ENCODE data around the gene VAV1.

Gene VAV1

DNA sequence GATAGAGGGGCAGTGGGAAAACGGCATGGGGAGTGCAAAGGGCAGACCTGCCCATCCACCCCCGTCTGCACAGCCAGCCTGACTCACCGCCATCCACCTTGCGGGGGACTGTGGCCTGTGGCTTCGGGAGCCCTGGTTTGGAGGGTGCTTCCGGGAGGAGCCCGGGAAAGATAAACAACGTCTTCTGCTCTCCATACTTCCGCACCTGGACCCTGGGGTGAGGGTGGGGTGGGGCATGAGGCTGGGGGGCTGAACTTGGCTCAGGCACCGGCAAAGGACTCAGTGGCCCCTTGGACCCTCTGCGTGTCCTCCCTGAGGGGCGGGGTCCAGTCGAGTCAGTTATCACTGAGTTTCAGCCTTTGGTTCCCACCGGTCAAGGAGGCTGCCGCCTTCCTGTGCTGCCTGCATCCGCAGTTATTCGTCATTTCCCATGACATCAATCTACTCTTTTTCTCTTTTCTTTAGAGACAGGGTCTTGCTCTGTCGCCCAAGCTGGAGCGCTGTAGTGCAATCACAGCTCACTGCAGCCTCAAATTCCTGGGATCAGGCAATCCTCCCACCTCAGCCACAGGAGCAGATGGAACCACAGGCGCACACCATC lies 38.3 kb upstream of the VAV1 start:
- no peak for DNase-seq

DNA sequence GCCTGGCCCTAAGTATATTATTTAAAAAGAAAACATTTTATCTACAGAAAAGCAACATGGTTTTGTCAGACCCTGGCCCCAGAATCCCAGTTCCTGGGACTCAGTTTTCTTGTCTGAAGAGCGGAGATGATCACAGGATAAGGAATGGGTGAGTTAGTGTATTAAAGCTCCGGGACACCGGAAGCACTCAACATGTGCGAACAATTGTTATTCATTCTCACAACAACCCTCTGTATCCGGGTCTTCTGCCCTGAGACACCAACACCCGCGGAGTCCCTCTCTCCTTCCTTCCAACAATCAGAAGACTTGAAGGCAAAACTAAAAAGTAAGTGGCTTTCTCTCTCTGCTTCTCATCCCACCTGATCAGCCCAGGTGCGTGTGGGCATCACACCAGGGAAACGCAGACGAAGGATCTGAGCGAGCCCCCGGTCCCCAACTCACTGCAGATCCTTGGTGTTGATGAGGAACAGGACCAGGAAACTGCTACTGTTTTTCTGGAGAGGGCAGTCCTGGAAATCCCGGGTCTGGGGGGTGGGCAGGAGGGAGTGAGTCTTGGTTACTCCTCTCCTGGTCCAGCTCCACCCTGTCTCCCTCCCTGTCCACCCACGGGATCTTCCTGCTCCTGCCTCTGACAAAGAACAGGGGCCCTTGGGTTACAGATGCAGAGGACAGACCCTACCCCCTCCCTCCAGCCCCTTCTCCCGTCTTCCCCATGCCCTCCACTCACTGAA lies 37.2 kb upstream of the VAV1 start:
- H3K27me3 Mint-ChIP-seq: no peaks in the 10 kb centered on the region
- H3K4me3 Mint-ChIP-seq: peak overlapping the region; percentile 77 to 98
- peaks cover 31% of the 10 kb centered on the region for H3K4me1 Mint-ChIP-seq
- peak overlapping the region; percentile 99 to 100 for H3K27ac Mint-ChIP-seq
- no peak for DNase-seq
- no peaks in the 10 kb centered on the region for H3K9me3 Mint-ChIP-seq
- ATAC-seq: no peak

More for the DNA sequence above, 38.3 kb upstream of the VAV1 start:
- H3K4me3 Mint-ChIP-seq: peak overlapping the region in 1 of 2 donors; percentile 15
- no peaks in the 10 kb centered on the region for H3K27me3 Mint-ChIP-seq
- no peaks in the 10 kb centered on the region for H3K9me3 Mint-ChIP-seq
- H3K27ac Mint-ChIP-seq: no peak overlapping the region
- peaks cover 31% of the 10 kb centered on the region for H3K4me1 Mint-ChIP-seq
- no peak for ATAC-seq

DNA sequence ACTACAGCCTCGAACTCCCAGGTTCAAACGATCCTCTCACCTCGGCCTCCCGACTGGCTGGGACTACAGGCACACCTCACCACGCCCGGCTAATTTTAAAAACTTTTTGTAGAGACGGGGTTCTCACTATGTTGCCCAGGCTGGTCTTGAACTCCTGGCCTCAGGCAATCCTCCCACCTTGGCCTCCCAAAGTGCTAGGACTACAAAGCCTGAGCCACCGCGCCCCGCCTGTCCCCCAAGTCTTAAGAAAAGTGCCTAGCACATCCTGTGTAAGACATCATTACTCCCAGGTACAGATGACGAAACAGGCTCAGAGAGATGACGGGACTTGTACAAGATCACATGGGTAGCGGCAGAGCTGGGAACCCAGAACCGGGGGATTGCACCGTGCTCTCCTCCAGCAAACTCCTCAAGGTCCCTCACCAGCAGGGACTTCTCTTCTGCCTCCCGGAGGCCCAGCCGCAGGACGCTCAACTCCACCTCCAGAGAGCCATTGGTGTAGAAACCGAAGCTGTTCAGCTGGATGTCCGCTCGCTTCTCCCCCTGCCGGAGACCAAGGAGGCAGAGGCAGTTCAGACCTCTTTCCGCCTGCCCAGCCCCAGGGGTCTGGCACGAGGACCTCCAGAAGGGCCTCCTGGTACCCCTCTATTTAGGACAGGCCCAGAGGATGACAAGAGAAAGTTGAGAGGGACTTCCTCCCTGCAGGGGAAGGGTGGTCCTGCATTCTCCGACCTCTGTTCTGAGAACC lies 36.2 kb upstream of the VAV1 start:
- Mint-ChIP-seq H3K27ac (peak overlapping the region; percentile 99 to 100), H3K4me1 (peaks cover 38% of the 10 kb centered on the region), H3K9me3 (no peaks in the 10 kb centered on the region), H3K4me3 (peak overlapping the region; percentile 77 to 98), H3K27me3 (no peaks in the 10 kb centered on the region)
- ATAC-seq (peak; percentile 56), DNase-seq (peak; percentile 78 to 87)

DNA sequence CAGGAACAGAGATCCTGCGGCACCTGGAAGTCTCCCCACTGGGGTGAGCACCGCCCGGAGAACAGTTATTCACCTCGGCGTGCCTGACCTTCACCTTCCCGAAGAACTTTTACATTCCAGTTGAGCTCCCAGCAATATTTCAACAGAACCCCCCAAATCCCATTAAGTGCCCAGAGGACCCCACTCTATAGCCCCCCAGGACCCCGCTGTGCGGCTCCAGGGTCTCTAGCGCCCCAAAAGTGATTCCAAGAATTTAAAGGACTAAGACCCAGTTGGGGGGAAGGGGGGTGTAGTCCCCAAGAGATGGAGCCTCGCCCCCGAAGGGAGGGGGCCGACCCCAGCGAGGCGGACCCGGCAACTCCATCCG lies 35.6 kb upstream of the VAV1 start:
- DNase-seq (no peak), ATAC-seq (peak; percentile 1)
- Mint-ChIP-seq H3K27ac (peak overlapping the region; percentile 99 to 100), H3K4me3 (peak overlapping the region; percentile 77 to 98), H3K9me3 (no peaks in the 10 kb centered on the region), H3K27me3 (no peaks in the 10 kb centered on the region), H3K4me1 (peaks cover 41% of the 10 kb centered on the region)

DNA sequence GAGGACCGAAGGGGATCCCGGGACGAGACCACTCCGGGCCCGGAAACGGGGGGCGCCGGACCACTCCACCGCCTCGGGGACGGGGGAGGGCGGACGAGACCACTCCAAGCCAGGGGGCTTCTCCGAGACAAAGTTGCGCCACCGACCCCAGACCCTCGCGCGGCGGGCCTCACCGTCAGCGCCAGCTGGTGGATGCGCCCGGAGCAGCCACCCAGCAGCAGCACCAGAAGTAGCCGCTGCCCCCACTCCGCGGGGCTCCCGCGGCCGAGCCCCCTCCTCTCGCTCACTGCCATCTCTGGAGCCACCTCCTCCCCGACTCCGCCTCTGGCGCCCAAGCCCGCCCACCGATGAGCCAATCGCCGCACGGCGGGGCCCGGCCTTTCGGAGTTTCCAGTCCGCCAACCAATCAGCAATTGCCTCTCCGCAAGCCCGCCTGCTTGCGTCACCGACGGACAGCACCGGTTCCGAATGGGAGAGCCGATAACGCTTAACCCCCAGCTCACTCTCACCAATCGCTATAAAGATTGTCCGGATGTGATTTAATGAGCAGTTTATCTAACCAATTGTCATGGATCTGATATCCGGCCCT lies 35.1 kb upstream of the VAV1 start, which contains the start of gene GPR108:
TSS of gene GPR108 (minus strand) at position 297 of the 589 bp plus-strand sequence. CDS start at position 293, 4 bp downstream.
- Mint-ChIP-seq H3K9me3 (no peaks in the 10 kb centered on the region), H3K4me1 (peaks cover 41% of the 10 kb centered on the region), H3K27me3 (no peaks in the 10 kb centered on the region), H3K27ac (peak within 1 kb of the TSS; percentile 99 to 100), H3K4me3 (peak within 1 kb of the TSS; percentile 77 to 98)
- DNase-seq: peak; percentile 100
- peak; percentile 78 for ATAC-seq

DNA sequence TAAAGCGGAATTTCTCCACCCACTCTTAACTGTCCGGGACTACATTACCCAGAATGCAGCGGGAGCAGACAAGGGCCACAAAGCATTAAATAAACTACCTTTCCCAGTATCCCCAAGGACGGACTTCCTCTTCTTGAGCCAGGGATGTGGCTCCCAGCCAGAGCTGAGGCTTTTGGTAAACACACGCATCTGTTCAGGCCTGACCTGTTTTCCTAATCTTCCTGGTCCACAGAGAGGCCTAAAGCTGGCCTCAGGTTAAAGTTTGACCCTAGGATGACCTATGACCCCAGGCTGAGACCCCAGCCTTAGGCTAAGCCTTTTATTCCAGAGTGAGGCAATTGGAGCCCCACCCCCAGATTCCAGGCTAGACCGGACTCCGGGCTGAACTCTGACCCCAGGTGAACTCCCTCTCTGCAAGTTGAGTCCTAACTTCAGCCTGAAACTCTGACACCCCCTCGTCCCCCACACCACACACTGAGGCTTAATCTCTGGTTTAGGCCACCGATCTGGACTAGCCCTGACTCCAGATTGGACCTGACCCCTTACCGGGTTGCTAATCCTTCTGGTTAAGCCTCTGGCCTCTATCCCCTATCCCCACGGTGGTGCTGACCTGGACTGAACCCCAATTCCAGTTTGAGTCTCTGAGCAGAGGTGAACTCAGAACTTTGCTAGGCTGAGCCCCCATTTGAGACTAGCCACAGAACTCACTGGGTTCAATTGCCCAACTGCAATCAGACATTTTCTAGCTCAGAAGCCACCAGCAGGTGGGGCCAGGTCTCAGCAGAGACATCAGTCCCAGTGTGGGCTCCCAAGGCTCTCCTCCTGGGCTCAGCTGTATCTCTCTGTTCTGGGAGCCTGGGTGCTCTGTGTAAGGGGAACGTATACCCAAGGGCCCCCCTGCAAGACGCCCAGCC lies 34.4 kb upstream of the VAV1 start:
- H3K9me3 Mint-ChIP-seq: no peaks in the 10 kb centered on the region
- H3K4me1 Mint-ChIP-seq: peaks cover 41% of the 10 kb centered on the region
- H3K4me3 Mint-ChIP-seq: peak overlapping the region; percentile 77 to 98
- ATAC-seq: peak; percentile 50
- DNase-seq: peak; percentile 84 to 89
- peak overlapping the region; percentile 14 to 100 for H3K27ac Mint-ChIP-seq
- H3K27me3 Mint-ChIP-seq: no peaks in the 10 kb centered on the region

DNA sequence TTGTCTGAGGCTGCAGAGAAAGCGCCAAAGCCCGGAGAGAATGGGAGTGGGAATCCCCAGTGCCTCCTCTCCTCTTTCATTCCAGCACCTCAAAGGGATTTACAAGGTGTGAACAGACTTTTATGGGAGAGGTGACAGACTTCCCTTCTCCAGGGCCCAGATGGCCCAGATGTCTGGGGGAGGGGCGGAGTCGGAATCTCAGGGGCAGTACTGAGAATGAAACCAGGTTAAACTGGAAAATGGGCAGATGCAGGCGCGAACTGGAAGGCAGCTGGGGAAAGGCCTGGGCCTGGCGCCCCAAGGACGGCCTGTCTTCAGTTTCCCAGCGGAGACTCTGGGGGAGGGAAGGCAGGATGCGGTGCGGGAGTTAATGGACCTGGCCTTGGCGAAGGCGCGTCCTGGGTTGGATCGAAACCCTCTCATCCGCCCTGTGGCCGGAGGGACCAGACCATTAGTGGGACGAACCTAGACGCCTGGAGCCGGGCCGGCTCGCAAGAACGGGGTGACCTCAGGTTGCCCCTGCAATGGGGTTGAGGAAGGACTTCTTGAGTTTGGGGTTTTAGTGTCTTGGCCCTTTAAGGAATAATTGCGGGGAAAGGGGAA lies 33.6 kb upstream of the VAV1 start:
- ATAC-seq (no peak), DNase-seq (no peak)
- H3K4me3 Mint-ChIP-seq: peak overlapping the region; percentile 77 to 98

DNA sequence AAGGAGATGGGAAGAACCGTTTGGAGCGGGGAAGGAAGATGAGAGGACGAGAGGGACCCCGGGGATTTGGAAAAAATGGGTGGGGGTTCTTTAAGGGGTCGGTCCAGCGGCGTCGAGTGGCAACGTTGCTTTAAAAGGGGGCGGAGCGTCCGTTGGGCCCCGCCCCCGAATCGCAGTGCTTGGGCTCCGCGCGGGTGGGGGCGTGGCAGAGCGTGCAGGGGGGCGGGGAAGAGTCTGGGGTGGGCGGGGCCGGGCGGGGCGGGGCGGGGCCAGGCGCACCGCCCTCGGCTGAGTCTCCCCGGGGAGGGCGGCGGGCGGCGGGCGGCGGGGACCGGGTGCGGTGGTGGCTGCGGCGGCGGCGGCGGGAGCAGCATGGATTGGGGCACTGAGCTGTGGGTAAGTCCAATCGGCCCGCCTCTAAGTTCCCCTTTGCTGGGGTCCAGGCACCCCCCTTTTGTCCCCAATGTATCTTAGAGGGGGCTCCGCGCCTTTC lies 33.1 kb upstream of the VAV1 start, which contains the start of gene TRIP10:
TSS of gene TRIP10 (plus strand) at position 291 of the 493 bp plus-strand sequence. CDS start at position 373, 82 bp downstream.
- ATAC-seq (peak; percentile 0), DNase-seq (peak; percentile 84 to 85)
- Mint-ChIP-seq H3K27me3 (no peaks in the 10 kb centered on the region), H3K27ac (peak within 1 kb of the TSS; percentile 14 to 100), H3K9me3 (no peaks in the 10 kb centered on the region), H3K4me1 (peaks cover 39% of the 10 kb centered on the region), H3K4me3 (peak within 1 kb of the TSS; percentile 86 to 98)

More for the DNA sequence above, 33.6 kb upstream of the VAV1 start:
- Mint-ChIP-seq H3K27me3 (no peaks in the 10 kb centered on the region), H3K9me3 (no peaks in the 10 kb centered on the region), H3K4me1 (peaks cover 41% of the 10 kb centered on the region), H3K27ac (peak overlapping the region; percentile 14 to 100)

DNA sequence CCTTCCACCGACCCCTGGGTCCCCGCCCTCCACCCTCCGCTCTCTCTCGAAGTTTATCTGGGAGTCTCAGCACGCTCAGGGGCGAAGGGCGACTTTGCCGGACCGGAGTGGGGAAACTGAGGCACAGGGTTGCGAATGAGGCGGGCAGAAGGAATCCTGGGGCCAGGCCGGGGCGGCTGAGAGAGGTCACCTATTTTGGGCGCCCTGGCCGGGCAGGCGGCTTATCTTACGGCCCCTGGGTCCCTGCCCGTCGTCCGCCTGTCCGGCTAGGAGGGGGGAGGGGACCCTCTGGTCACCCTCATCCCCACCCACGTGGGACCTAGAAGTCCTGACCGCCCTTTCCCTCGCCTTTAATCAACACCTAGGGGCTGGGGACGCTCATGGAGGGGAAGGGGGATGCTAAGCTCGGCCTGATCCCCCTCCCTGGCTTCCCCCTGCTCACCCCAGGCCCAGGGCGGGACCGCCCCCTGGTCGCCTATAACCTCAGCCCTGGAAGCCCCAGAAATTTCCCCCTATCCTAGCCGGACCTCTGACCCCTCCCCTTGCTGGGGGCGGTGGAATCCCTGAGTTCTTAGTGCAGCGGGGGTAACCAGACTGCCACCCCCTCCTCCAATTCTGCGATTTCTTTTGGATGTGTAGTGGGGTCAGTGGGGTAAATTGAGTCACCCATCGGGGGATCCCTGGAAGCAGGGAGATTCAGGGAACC lies 32.5 kb upstream of the VAV1 start:
- DNase-seq (peak; percentile 33 to 60), ATAC-seq (no peak)
- Mint-ChIP-seq H3K4me3 (peak overlapping the region; percentile 86 to 92), H3K4me1 (peaks cover 36% of the 10 kb centered on the region), H3K9me3 (no peaks in the 10 kb centered on the region), H3K27me3 (no peaks in the 10 kb centered on the region), H3K27ac (peak overlapping the region in 1 of 2 donors; percentile 40)

DNA sequence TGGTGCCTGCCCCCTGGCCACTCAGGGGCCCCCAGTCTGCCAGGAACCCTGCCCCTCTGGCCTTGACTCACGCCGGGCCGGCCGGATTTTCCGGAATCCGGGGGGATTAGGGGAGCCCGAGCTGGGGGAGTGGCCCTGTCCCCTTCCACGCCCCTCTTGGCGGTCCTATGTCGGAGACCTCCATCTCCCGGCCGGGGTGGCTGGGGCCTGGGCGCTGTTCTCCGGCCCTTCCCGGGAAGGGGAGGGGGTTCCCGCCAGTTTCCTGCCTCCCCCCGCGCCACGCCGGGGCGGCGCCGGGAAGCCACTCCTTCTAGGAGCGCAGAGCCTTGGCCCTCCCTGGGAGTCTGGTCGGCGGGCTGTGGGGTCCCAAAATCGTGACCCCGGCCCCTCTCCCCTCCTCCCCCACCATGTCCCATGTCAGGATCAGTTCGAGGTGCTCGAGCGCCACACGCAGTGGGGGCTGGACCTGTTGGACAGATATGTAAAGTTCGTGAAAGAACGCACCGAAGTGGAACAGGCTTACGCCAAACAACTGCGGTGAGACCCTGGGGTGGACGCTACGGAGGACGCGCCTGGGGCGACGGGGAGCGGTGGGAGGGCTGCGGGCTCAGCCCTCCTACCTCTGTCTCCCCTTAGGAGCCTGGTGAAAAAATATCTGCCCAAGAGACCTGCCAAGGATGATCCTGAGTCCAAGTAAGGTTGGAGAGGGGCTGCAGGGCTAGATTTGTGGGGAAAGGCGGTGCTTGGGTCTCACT lies 31.7 kb upstream of the VAV1 start:
- peaks cover 31% of the 10 kb centered on the region for H3K4me1 Mint-ChIP-seq
- no peaks in the 10 kb centered on the region for H3K27me3 Mint-ChIP-seq
- peak overlapping the region in 1 of 2 donors; percentile 40 for H3K27ac Mint-ChIP-seq
- DNase-seq (peak; percentile 24 to 31), ATAC-seq (no peak)
- H3K9me3 Mint-ChIP-seq: no peaks in the 10 kb centered on the region
- H3K4me3 Mint-ChIP-seq: peak overlapping the region; percentile 86 to 92

DNA sequence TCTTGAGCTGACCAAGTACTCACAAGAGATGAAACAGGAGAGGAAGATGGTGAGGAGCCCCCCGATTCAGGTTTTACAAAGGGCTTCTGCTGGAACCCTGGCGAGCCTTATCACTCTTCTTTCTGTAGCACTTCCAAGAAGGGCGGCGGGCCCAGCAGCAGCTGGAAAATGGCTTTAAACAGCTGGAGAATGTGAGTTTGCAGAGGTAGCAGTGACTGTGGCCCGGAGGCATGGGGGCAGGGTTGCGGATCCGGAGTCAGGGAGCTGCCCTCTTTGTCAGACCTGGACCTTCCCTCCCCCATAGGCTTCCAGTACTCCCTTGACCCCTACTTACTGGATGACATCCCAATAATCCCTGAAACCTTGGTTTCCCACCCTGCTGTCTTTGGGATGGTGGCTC lies 29.4 kb upstream of the VAV1 start:
- Mint-ChIP-seq H3K4me3 (no peak overlapping the region), H3K27me3 (no peaks in the 10 kb centered on the region), H3K27ac (no peak overlapping the region), H3K4me1 (peaks cover 21% of the 10 kb centered on the region), H3K9me3 (no peaks in the 10 kb centered on the region)
- ATAC-seq (no peak), DNase-seq (no peak)

DNA sequence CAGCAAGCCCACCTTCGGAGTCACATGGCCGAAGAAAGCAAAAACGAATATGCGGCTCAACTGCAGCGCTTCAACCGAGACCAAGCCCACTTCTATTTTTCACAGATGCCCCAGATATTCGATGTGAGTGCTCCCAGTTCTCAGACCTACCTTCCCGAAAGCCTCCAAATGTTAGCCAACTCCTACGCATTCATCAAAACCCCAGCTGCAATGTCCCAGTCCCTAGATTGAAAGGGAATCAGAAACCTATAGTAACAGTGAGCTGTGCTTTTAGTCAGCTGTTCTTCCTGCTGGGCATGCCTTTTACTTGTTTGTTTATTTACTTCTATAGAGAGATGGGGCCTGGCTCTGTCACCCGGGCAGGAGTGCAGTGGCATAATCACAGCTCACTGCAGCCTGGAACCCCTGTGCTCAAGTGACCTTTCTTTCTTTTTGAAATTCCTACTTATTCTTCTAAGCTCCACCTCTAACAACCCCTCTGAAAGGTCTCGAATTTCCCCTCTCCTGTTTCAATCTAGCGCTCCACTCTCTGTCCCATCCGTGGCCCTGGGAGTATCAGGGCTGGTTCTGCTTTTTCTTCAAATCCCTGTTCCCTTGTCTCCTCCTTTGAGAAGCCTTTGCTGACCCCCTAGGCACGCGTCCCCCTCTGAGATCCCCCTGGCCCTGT lies 28.7 kb upstream of the VAV1 start:
- Mint-ChIP-seq H3K27me3 (no peaks in the 10 kb centered on the region), H3K9me3 (no peaks in the 10 kb centered on the region), H3K4me1 (peaks cover 13% of the 10 kb centered on the region), H3K27ac (peak overlapping the region in 1 of 2 donors; percentile 34), H3K4me3 (no peak overlapping the region)
- ATAC-seq (no peak), DNase-seq (no peak)
